ENCODE results near the gene SLCO3A1. TPM values are rescaled to one million over a fixed set of nuclear protein-coding genes. Genes with fewer than 3 reads are reported as not detected.

The SLCO3A1 gene
- total RNA-seq, 4 donors from 2014 or later = 10.9 to 18.1 (median 14.2) TPM

GRCh38 chr15:92178911-92179310 lies 325.4 kb downstream of the SLCO3A1 start:
- 88 to 94% methylated on average over 4 of the region's 4 CpGs for WGBS, 2 donors
- TF ChIP-seq POLR2A (IDR thresholded peaks at IDR 0.05) (no peak), CTCF (IDR thresholded peaks at IDR 0.05) (no peak)

GRCh38 chr15:92184142-92184541 lies 330.6 kb downstream of the SLCO3A1 start:
- Histone ChIP-seq H3K4me3 (no peak overlapping the region), H3K4me1 (no peaks in the 10 kb centered on the region), H3K9me3 (no peaks in the 10 kb centered on the region), H3K36me3 (no peaks in the 10 kb centered on the region), H3K27ac (no peak overlapping the region), H3K27me3 (no peaks in the 10 kb centered on the region)
- no peak for DNase-seq
- 91 to 92% methylated on average over 3 of the region's 3 CpGs for WGBS, 2 donors
- intact Hi-C loops (cut with DNase I) = no loop called here
- TF ChIP-seq POLR2A (IDR thresholded peaks at IDR 0.05) (no peak), CTCF (IDR thresholded peaks at IDR 0.05) (no peak)

More at GRCh38 chr15:92178911-92179310, 325.4 kb downstream of the SLCO3A1 start:
- Histone ChIP-seq H3K9me3 (no peaks in the 10 kb centered on the region), H3K27me3 (peaks cover 0 to 12% (median 0%) of the 10 kb centered on the region in 4 donors), H3K27ac (no peak overlapping the region), H3K36me3 (no peaks in the 10 kb centered on the region), H3K4me1 (no peaks in the 10 kb centered on the region), H3K4me3 (no peak overlapping the region)
- no peak for DNase-seq
- intact Hi-C loops (cut with DNase I) = no loop called here

GRCh38 chr15:92184679-92185230 lies 331.2 kb downstream of the SLCO3A1 start:
- WGBS, 2 donors = 78 to 80% methylated on average over 8 of the region's 8 CpGs
- intact Hi-C loops (cut with DNase I) = no loop called here
- no peak overlapping the region for H3K27ac ChIP-seq
- no peak overlapping the region for H3K4me3 ChIP-seq
- no peak for DNase-seq
- H3K27me3 ChIP-seq = peaks cover 0 to 1% (median 0%) of the 10 kb centered on the region in 4 donors
- no peaks in the 10 kb centered on the region for H3K36me3 ChIP-seq
- H3K9me3 ChIP-seq = no peaks in the 10 kb centered on the region
- no peaks in the 10 kb centered on the region for H3K4me1 ChIP-seq
- TF ChIP-seq POLR2A (IDR thresholded peaks at IDR 0.05) (no peak), CTCF (IDR thresholded peaks at IDR 0.05) (no peak)

GRCh38 chr15:92187975-92188374 lies 334.5 kb downstream of the SLCO3A1 start:
- H3K27me3 ChIP-seq = peaks cover 0 to 5% (median 0%) of the 10 kb centered on the region in 4 donors
- H3K4me3 ChIP-seq = no peak overlapping the region
- H3K9me3 ChIP-seq = no peaks in the 10 kb centered on the region
- DNase-seq = no peak
- intact Hi-C loops (cut with DNase I) = no loop called here
- TF ChIP-seq CTCF (IDR thresholded peaks at IDR 0.05) (no peak), POLR2A (IDR thresholded peaks at IDR 0.05) (no peak)
- 29 to 63% methylated on average over 3 to 4 of the region's 4 CpGs for WGBS, 2 donors
- no peaks in the 10 kb centered on the region for H3K36me3 ChIP-seq
- no peak overlapping the region for H3K27ac ChIP-seq
- no peaks in the 10 kb centered on the region for H3K4me1 ChIP-seq

GRCh38 chr15:92189166-92189565 lies 335.7 kb downstream of the SLCO3A1 start:
- no peak for DNase-seq
- Histone ChIP-seq H3K4me3 (no peak overlapping the region), H3K27me3 (peaks cover 0 to 5% (median 0%) of the 10 kb centered on the region in 4 donors), H3K36me3 (no peaks in the 10 kb centered on the region), H3K9me3 (no peaks in the 10 kb centered on the region), H3K27ac (no peak overlapping the region), H3K4me1 (no peaks in the 10 kb centered on the region)
- intact Hi-C loops (cut with DNase I) = no loop called here
- 78 to 85% methylated on average over 4 of the region's 4 CpGs for WGBS, 2 donors
- TF ChIP-seq POLR2A (IDR thresholded peaks at IDR 0.05) = no peak
- no peak for TF ChIP-seq CTCF (IDR thresholded peaks at IDR 0.05)
